8988T (cell line): Measurements from ENCODE around the gene SERPING1.

Source experiments
- DNase-seq: peaks from one replicate; pipeline ENCODE4 v3.0.0; 2011

SERPING1 gene

GRCh38 chr11:57597461-57597915 lies at the start of gene SERPING1:
Gene SERPING1, plus strand, starts transcription at chr11:57597685. Its CDS starts 586 bp downstream, at chr11:57598271.
- DNase-seq, result no peak

GRCh38 chr11:57547854-57548377 lies 49.6 kb upstream of the SERPING1 start:
- DNase-seq, result no peak

- no peak for DNase-seq
These were observed 47.5 kb upstream of the SERPING1 start for GRCh38 chr11:57549983-57550382.

- no peak for DNase-seq
These were observed 45.5 kb upstream of the SERPING1 start for GRCh38 chr11:57551941-57552340.

- no peak for DNase-seq
These were observed 45.0 kb upstream of the SERPING1 start for GRCh38 chr11:57552479-57552878.

GRCh38 chr11:57555393-57555792 lies 42.1 kb upstream of the SERPING1 start:
- DNase-seq, result no peak

- DNase-seq, result no peak
These were observed 41.4 kb upstream of the SERPING1 start for GRCh38 chr11:57556041-57556440.

- no peak for DNase-seq
These were observed 37.3 kb upstream of the SERPING1 start for GRCh38 chr11:57560146-57560545.

GRCh38 chr11:57562596-57562995 lies 34.9 kb upstream of the SERPING1 start:
- DNase-seq, result no peak

GRCh38 chr11:57566005-57566904 lies 31.2 kb upstream of the SERPING1 start:
- no peak for DNase-seq

GRCh38 chr11:57566905-57567514 lies 30.5 kb upstream of the SERPING1 start:
- no peak for DNase-seq

GRCh38 chr11:57567515-57568329 lies 29.8 kb upstream of the SERPING1 start, which contains the start of gene UBE2L6:
Gene UBE2L6, minus strand, starts transcription at chr11:57567672. Its CDS starts 61 bp downstream, at chr11:57567611.
- peak; percentile 89 for DNase-seq

- DNase-seq, result no peak
These were observed 29.1 kb upstream of the SERPING1 start for GRCh38 chr11:57568330-57568766.

GRCh38 chr11:57571606-57572005 lies 25.9 kb upstream of the SERPING1 start:
- DNase-seq, result no peak

GRCh38 chr11:57574061-57574460 lies 23.4 kb upstream of the SERPING1 start:
- no peak for DNase-seq

- no peak for DNase-seq
These were observed 13.1 kb upstream of the SERPING1 start for GRCh38 chr11:57584341-57584740.

GRCh38 chr11:57585301-57585700 lies 12.2 kb upstream of the SERPING1 start:
- DNase-seq, result no peak

- no peak for DNase-seq
These were observed 10.7 kb upstream of the SERPING1 start for GRCh38 chr11:57586711-57587245.

GRCh38 chr11:57588046-57588710 lies 9.3 kb upstream of the SERPING1 start:
- DNase-seq, result no peak

GRCh38 chr11:57596266-57596885 lies 1.1 kb upstream of the SERPING1 start:
- DNase-seq, result no peak
